ENCODE data around the gene RPP14.
"Not testable (repeated sequence)": the region's sequence is repeated elsewhere in the genome, so short reads cannot be mapped to it uniquely, and the experiment has no call there.

The RPP14 gene

GRCh38 chr3:58305882-58306711 lies at the start of gene RPP14, which contains the start of gene HTD2:
RPP14 (plus strand) TSS chr3:58306245; CDS start chr3:58310330, 4,085 bp downstream.
HTD2 (plus strand) TSS chr3:58306520; CDS start chr3:58317614, 11,094 bp downstream.
- DNase-seq, result peak; percentile 99

GRCh38 chr3:58256511-58256910 lies 49.5 kb upstream of the RPP14 start:
- no peak for DNase-seq

- DNase-seq, result no peak
Measured at GRCh38 chr3:58258392-58259055, 47.5 kb upstream of the RPP14 start.

GRCh38 chr3:58260261-58260731 lies 45.7 kb upstream of the RPP14 start:
- DNase-seq, result no peak

GRCh38 chr3:58260733-58261132 lies 45.3 kb upstream of the RPP14 start:
- DNase-seq, result no peak

GRCh38 chr3:58261954-58262666 lies 43.9 kb upstream of the RPP14 start:
- DNase-seq, result no peak

GRCh38 chr3:58266577-58266976 lies 39.5 kb upstream of the RPP14 start:
- no peak for DNase-seq

GRCh38 chr3:58267543-58267942 lies 38.5 kb upstream of the RPP14 start:
- DNase-seq, result not testable (repeated sequence)

GRCh38 chr3:58269356-58269755 lies 36.7 kb upstream of the RPP14 start:
- no peak for DNase-seq

- DNase-seq, result no peak
Measured at GRCh38 chr3:58270485-58270884, 35.6 kb upstream of the RPP14 start.

GRCh38 chr3:58271901-58272501 lies 34.0 kb upstream of the RPP14 start:
- no peak for DNase-seq

- no peak for DNase-seq
Measured at GRCh38 chr3:58272891-58273290, 33.2 kb upstream of the RPP14 start.

GRCh38 chr3:58273362-58273761 lies 32.7 kb upstream of the RPP14 start:
- not testable (repeated sequence) for DNase-seq

GRCh38 chr3:58274027-58274614 lies 31.9 kb upstream of the RPP14 start:
- no peak for DNase-seq

GRCh38 chr3:58281069-58281468 lies 25.0 kb upstream of the RPP14 start:
- DNase-seq, result no peak

GRCh38 chr3:58285334-58285733 lies 20.7 kb upstream of the RPP14 start:
- no peak for DNase-seq

GRCh38 chr3:58287354-58287753 lies 18.7 kb upstream of the RPP14 start:
- DNase-seq, result no peak

- DNase-seq, result no peak
Measured at GRCh38 chr3:58288011-58288728, 17.9 kb upstream of the RPP14 start.

GRCh38 chr3:58288964-58289613 lies 17.0 kb upstream of the RPP14 start:
- DNase-seq, result not testable (repeated sequence)

GRCh38 chr3:58290446-58290845 lies 15.6 kb upstream of the RPP14 start:
- DNase-seq, result not testable (repeated sequence)

- no peak for DNase-seq
Measured at GRCh38 chr3:58291671-58292338, 14.2 kb upstream of the RPP14 start.

All from activated CD8-positive, alpha-beta memory T cell treated with anti-CD3 and anti-CD28 coated beads, Interleukin-2, amount 50 U/mL, for 4 hours (primary cell).